GM20431 (cell line): ENCODE measurements around the gene DAPK1.

Experiments used
- in situ Hi-C: fragments of 300-500 bp; cut with MseI, MboI; formaldehyde crosslinking; loops from one replicate; pipeline ENCODE4 v1.15.0; 2020; ENCODE audit warnings: low sequenced_read_pairs; ENCODE audit not compliant: unreplicated experiment

The DAPK1 gene

GRCh38 chr9:87698069-87698809, 200.6 kb downstream of the DAPK1 start:
- in situ Hi-C loops, result no loop called here

GRCh38 chr9:87699835-87700234, 202.2 kb downstream of the DAPK1 start:
- in situ Hi-C loops, result no loop called here

GRCh38 chr9:87701491-87701890, 203.8 kb downstream of the DAPK1 start:
- in situ Hi-C loops, result no loop called here

- in situ Hi-C loops, result no loop called here
Observed at GRCh38 chr9:87701931-87702421, 204.3 kb downstream of the DAPK1 start.

GRCh38 chr9:87702921-87703320, 205.3 kb downstream of the DAPK1 start:
- in situ Hi-C loops, result no loop called here

- in situ Hi-C loops, result no loop called here
Observed at GRCh38 chr9:87703636-87704276, 206.1 kb downstream of the DAPK1 start.

- in situ Hi-C loops, result no loop called here
Observed at GRCh38 chr9:87704342-87704741, 206.7 kb downstream of the DAPK1 start.

GRCh38 chr9:87706066-87706739, 208.5 kb downstream of the DAPK1 start:
- in situ Hi-C loops, result no loop called here

GRCh38 chr9:87707805-87708506, 210.3 kb downstream of the DAPK1 start:
- in situ Hi-C loops, result no loop called here

GRCh38 chr9:87708546-87708945, 210.9 kb downstream of the DAPK1 start:
- in situ Hi-C loops, result no loop called here

GRCh38 chr9:87708986-87709728, 211.5 kb downstream of the DAPK1 start:
- in situ Hi-C loops, result no loop called here

GRCh38 chr9:87710443-87710842, 212.8 kb downstream of the DAPK1 start:
- in situ Hi-C loops, result no loop called here

GRCh38 chr9:87711857-87712800, 214.5 kb downstream of the DAPK1 start:
- in situ Hi-C loops, result no loop called here

- in situ Hi-C loops, result no loop called here
Observed at GRCh38 chr9:87712801-87713277, 215.2 kb downstream of the DAPK1 start.

- in situ Hi-C loops, result no loop called here
Observed at GRCh38 chr9:87713278-87713987, 215.8 kb downstream of the DAPK1 start.

- in situ Hi-C loops, result no loop called here
Observed at GRCh38 chr9:87713988-87714330, 216.3 kb downstream of the DAPK1 start.

- in situ Hi-C loops, result no loop called here
Observed at GRCh38 chr9:87714819-87715218, 217.2 kb downstream of the DAPK1 start.

- in situ Hi-C loops, result no loop called here
Observed at GRCh38 chr9:87716141-87716540, 218.5 kb downstream of the DAPK1 start.
